Psoas muscle (tissue), 8 donors: ENCODE data around the gene CRBN. TPM values are rescaled to one million over a fixed set of nuclear protein-coding genes. Genes with fewer than 3 reads are reported as not detected.

Experiments used
- ATAC-seq, 4 donors: fragments of 200-7000 bp; cut with Tn5 transposase; one replicate each; pipeline ENCODE4 v1.9.1; 2020; ENCODE audit warnings: moderate library complexity in 3 of 4, mild to moderate bottlenecking in 2 of 4
- DNase-seq, 2 donors: peaks; one replicate each; pipeline ENCODE4 v3.0.0-alpha.2; 2020
- H3K27ac ChIP-seq: fragments of 200-600 bp; one replicate; pipeline ENCODE4 v1.8.0; 2022
- H3K27me3 ChIP-seq, 3 donors: fragments of 200-600 bp in 1 of 3; one replicate each; pipeline versions ENCODE4 v1.6.1 to v1.8.0; 2013 to 2022; ENCODE audit warnings: low read length in 2 of 3, mild to moderate bottlenecking in 2 of 3, moderate library complexity in 1 of 3; ENCODE audit not compliant: insufficient read depth in 3 of 3
- H3K36me3 ChIP-seq, 2 donors: fragments of 200-600 bp in 1 of 2; one replicate each; pipeline versions ENCODE4 v1.6.1 to v1.8.0; 2013 to 2022; ENCODE audit warnings: low read depth in 1 of 2, mild to moderate bottlenecking in 1 of 2, moderate library complexity in 1 of 2; ENCODE audit not compliant: insufficient read depth in 1 of 2
- H3K4me1 ChIP-seq: fragments of 200-600 bp; one replicate; pipeline ENCODE4 v1.8.0; 2022
- H3K4me3 ChIP-seq: fragments of 200-600 bp; one replicate; pipeline ENCODE4 v1.8.0; 2022; ENCODE audit warnings: mild to moderate bottlenecking
- H3K9me3 ChIP-seq: fragments of 200-600 bp; one replicate; pipeline ENCODE4 v1.8.0; 2022
- WGBS, 3 donors: extraction: QIAGEN DNeasy Blood & Tissue Kit; methylation state at CpG; one replicate each; pipeline versions ENCODE4 v1.1.6 to v1.1.7; 2013; 5-methylcytosine and 5-hydroxymethylcytosine counted together
- intact Hi-C, 2 donors: fragments of 100-400 bp; cut with DNase I; formaldehyde crosslinking; loops; one replicate each; pipeline versions ENCODE4 v1.11.0 to v1.14.2; 2022
- polyA plus RNA-seq, 3 donors: library from polyadenylated mRNA; stranded (reverse); fragments of 200-250 nt; gene quantifications; one replicate each; pipeline ENCODE4 v1.2.3, GENCODE V29; 2013
- total RNA-seq, 4 donors: library from RNA; stranded (reverse); fragmentation: NEBNext Ultra II Directional in 2 of 4; extraction: Animal tissue kit (Norgen Biotek cat#: 25700) in 2 of 4; gene quantifications; one replicate each; pipeline versions ENCODE4 v1.2.1 to v1.2.4, GENCODE V29; 2021 to 2023
- TF ChIP-seq, protein P1 (sequence below): fragments of 200-600 bp; IDR thresholded peaks from one replicate; pipeline ENCODE4 v1.8.0; 2022; ENCODE audit warnings: antibody characterized with exemption
- donor health status: healthy with polysubstance abuse.
- donor health status: DM: no; HTN: no; CAD: no; lungs with moderate emphysema.
- donor health status: Bipolar disorder and iron deficiency.
- donor health status: healthy.
- donor health status: DM: yes; HTN: yes; CAD: no.
- donor health status: DM: no; HTN: no; CAD: no.
- donor health status: DM: no; HTN: no; CAD: no.
- donor health status: DM: yes; HTN: yes; CAD: no.

Gene CRBN
- total and polyA plus RNA-seq, 7 donors: 17.9 to 55.2 (median 40.6) TPM

DNA sequence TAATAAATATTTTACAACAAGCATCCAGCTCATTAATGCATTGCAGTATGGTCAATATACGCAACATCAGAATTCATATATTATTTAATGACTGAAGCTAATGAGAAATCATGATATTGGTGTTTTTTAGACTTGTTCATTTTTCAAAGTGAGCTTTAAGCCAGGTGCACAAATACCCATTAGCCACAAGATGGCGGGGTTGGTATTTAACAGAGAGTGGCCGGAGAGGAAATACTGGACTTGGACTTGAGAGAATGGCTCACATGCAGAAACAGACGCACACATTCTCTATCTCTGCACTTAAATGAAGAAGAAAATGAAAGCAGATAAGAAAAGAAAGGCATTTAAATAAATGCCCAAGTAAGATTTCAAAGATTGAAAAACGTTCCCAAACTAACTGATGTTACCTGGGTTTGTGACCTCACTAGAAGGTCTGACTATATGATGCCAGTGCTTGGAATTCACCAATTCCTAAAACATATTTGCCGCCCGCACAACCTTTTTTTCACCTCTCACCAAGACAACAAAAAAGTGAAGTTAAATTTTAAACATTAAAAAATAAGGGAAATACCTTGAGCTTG is 21.2 kb upstream of the CRBN start:
- ATAC-seq: peak in 3 of 4 donors; percentile 63 to 83 (median 64)

DNA sequence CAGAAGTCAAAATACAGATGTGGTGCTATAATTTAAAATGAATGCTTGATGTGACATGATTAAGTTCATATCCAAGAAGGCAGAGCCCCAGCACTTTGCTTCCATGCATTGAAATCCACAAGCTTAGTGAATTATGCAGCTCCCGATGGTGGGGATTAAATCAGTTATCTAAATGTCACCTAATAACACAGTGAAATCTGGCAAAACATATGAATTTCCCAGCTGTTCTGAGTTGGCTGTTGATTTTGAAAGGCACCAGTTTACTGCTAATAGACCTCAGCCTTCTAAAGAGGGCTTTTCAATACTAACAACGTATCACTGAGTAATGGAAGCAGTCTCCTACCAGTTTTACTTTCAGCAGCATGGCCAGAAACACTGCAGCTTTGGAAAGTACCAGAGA is 19.8 kb upstream of the CRBN start:
- intact Hi-C loops: loop anchor here in 1 of 2 donors (5.0 kb wide), 1 partner anchor 1093 kb away; no protein-coding TSS in a partner anchor
- no peak for ATAC-seq
- 16 to 29% (median 18%) methylated on average over 2 of the region's 2 CpGs for WGBS, 3 donors
- Histone ChIP-seq H3K27ac (no peak overlapping the region), H3K36me3 (no peaks in the 10 kb centered on the region), H3K4me1 (no peaks in the 10 kb centered on the region), H3K4me3 (no peak overlapping the region), H3K9me3 (no peaks in the 10 kb centered on the region), H3K27me3 (no peaks in the 10 kb centered on the region)
- DNase-seq: no peak
- TF ChIP-seq, protein P1, sequence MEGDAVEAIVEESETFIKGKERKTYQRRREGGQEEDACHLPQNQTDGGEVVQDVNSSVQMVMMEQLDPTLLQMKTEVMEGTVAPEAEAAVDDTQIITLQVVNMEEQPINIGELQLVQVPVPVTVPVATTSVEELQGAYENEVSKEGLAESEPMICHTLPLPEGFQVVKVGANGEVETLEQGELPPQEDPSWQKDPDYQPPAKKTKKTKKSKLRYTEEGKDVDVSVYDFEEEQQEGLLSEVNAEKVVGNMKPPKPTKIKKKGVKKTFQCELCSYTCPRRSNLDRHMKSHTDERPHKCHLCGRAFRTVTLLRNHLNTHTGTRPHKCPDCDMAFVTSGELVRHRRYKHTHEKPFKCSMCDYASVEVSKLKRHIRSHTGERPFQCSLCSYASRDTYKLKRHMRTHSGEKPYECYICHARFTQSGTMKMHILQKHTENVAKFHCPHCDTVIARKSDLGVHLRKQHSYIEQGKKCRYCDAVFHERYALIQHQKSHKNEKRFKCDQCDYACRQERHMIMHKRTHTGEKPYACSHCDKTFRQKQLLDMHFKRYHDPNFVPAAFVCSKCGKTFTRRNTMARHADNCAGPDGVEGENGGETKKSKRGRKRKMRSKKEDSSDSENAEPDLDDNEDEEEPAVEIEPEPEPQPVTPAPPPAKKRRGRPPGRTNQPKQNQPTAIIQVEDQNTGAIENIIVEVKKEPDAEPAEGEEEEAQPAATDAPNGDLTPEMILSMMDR: no peak

More for the DNA sequence above, 21.2 kb upstream of the CRBN start:
- no peaks in the 10 kb centered on the region for H3K9me3 ChIP-seq
- whole genome bisulfite sequencing, 3 donors: 28 to 33% (median 29%) methylated on average over 7 of the region's 7 CpGs
- H3K4me1 ChIP-seq: no peaks in the 10 kb centered on the region
- H3K4me3 ChIP-seq: no peak overlapping the region
- intact Hi-C loops: loop anchor here (2.0 to 5.0 kb wide), 4 partner anchors 796 to 1090 kb away; no protein-coding TSS in a partner anchor
- TF ChIP-seq, protein P1: peak; percentile 82
- no peaks in the 10 kb centered on the region for H3K27me3 ChIP-seq
- H3K36me3 ChIP-seq: no peaks in the 10 kb centered on the region
- no peak overlapping the region for H3K27ac ChIP-seq
- DNase-seq: no peak

DNA sequence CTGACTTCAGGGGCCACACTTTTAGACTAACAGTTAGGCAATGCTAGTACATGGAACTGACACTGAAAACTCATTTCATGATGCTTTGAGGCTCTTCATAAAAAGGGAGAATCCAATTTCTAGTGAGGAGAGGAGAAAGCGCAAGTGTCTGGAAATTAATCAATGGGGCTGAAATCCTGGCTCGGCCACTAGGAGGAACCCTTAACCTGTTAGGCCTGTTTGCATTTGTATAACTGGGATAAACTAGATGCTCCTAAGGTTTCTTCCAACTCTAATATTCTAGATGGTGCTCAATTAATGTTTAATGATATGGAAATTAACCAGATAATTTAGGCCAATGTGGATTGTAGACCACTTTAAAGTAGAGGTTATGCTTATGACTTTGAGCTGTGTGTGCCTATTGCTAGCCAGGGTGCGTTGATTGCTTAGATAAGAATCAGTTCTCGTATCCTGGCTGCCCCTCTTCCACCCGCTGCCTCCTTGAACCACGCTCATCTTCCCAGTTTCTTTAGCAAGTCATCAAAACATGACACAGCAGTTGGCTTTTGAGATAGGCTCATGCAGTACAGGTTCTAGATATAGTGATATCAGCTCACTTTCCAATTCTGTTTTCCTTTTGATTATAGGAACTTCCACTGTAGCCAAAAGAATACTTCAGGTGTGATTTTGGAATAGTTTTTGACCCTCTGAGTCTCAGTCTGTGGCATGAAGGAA is 16.8 kb upstream of the CRBN start:
- no peak for DNase-seq
- TF ChIP-seq, protein P1: peak; percentile 17
- Histone ChIP-seq H3K27me3 (no peaks in the 10 kb centered on the region), H3K27ac (no peak overlapping the region), H3K9me3 (no peaks in the 10 kb centered on the region), H3K4me1 (no peaks in the 10 kb centered on the region), H3K36me3 (no peaks in the 10 kb centered on the region), H3K4me3 (no peak overlapping the region)
- intact Hi-C loops: loop anchor here in 1 of 2 donors (5.0 kb wide), 1 partner anchor 1096 kb away; no protein-coding TSS in a partner anchor
- WGBS, 3 donors: 52 to 56% (median 55%) methylated on average over 6 of the region's 6 CpGs
- ATAC-seq: no peak

DNA sequence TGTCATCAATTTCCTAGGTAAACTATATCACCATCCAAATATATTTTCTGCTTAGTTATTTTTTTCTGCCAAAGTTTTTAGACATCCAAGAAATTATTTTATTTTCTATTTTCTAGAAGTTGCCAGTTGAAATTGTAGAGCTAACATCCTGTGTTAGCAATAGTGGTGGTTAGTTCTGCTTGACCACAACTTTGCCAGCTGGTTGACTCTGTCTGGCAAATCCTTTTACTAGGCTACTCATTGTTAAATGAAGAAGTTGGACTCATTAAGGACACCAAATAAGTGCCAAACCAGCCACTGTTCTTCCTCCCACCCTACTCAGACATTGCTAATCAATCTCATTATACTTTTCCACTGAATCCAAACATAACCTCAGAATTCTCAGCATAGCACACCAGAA is 15.4 kb upstream of the CRBN start:
- H3K4me3 ChIP-seq: no peak overlapping the region
- no peaks in the 10 kb centered on the region for H3K36me3 ChIP-seq
- no peak for ATAC-seq
- TF ChIP-seq, protein P1: no peak
- no peaks in the 10 kb centered on the region for H3K4me1 ChIP-seq
- no peak for DNase-seq
- intact Hi-C loops: loop anchor here in 1 of 2 donors (5.0 kb wide), 1 partner anchor 1097 kb away; no protein-coding TSS in a partner anchor
- no peak overlapping the region for H3K27ac ChIP-seq
- no peaks in the 10 kb centered on the region for H3K9me3 ChIP-seq
- H3K27me3 ChIP-seq: no peaks in the 10 kb centered on the region
